ENCODE results near the gene ZNF491. TPM values are rescaled to one million over a fixed set of nuclear protein-coding genes. Genes with fewer than 3 reads are reported as not detected.
A peak's percentile ranks its signal among the peaks of the same experiment; 100 is the strongest.
"Not testable (repeated sequence)": the region's sequence is repeated elsewhere in the genome, so short reads cannot be mapped to it uniquely, and the experiment has no call there.

ZNF491 gene
- total RNA-seq, 1 donor from 2014 or later: 26.0 TPM

GRCh38 chr19:11848594-11849469, 50.5 kb downstream of the ZNF491 start, which contains the start of gene ZNF439:
Gene ZNF439 (plus strand): TSS chr19:11848726. CDS start chr19:11848868, 142 bp downstream.
- Mint-ChIP-seq H3K36me3 (ENCODE audit: unreplicated experiment) (peaks cover 19% of the 10 kb centered on the region), H3K4me3 (ENCODE audit: unreplicated experiment) (peak within 1 kb of the TSS; percentile 89), H3K27me3 (ENCODE audit: unreplicated experiment) (peaks cover 6% of the 10 kb centered on the region), H3K9me3 (ENCODE audit: unreplicated experiment) (peaks cover 3% of the 10 kb centered on the region), H3K4me1 (ENCODE audit: low read depth, unreplicated experiment) (peaks cover 3% of the 10 kb centered on the region), H3K27ac (ENCODE audit: unreplicated experiment) (peak within 1 kb of the TSS; percentile 90)
- DNase-seq: peak; percentile 90
- no peak for TF ChIP-seq CTCF (IDR thresholded peaks at IDR 0.05; ENCODE audit: partially characterized antibody, unreplicated experiment)

GRCh38 chr19:11850289-11850688, 52.0 kb downstream of the ZNF491 start:
- not testable (repeated sequence) for H3K9me3 Mint-ChIP-seq (ENCODE audit: unreplicated experiment); H3K27me3 Mint-ChIP-seq (ENCODE audit: unreplicated experiment); H3K27ac Mint-ChIP-seq (ENCODE audit: unreplicated experiment); H3K4me3 Mint-ChIP-seq (ENCODE audit: unreplicated experiment); DNase-seq; H3K4me1 Mint-ChIP-seq (ENCODE audit: low read depth, unreplicated experiment)
- peaks cover 24% of the 10 kb centered on the region for H3K36me3 Mint-ChIP-seq (ENCODE audit: unreplicated experiment)

GRCh38 chr19:11853358-11853757, 55.0 kb downstream of the ZNF491 start:
- Mint-ChIP-seq H3K4me1 (ENCODE audit: low read depth, unreplicated experiment) (peaks cover under 1% of the 10 kb centered on the region), H3K9me3 (ENCODE audit: unreplicated experiment) (peaks cover 7% of the 10 kb centered on the region)

GRCh38 chr19:11856596-11857250, 58.4 kb downstream of the ZNF491 start:
- Mint-ChIP-seq H3K36me3 (ENCODE audit: unreplicated experiment) (peaks cover 62% of the 10 kb centered on the region), H3K9me3 (ENCODE audit: unreplicated experiment) (peaks cover 11% of the 10 kb centered on the region), H3K4me1 (ENCODE audit: low read depth, unreplicated experiment) (no peaks in the 10 kb centered on the region), H3K4me3 (ENCODE audit: unreplicated experiment) (no peak overlapping the region), H3K27ac (ENCODE audit: unreplicated experiment) (no peak overlapping the region), H3K27me3 (ENCODE audit: unreplicated experiment) (no peaks in the 10 kb centered on the region)
- no peak for DNase-seq
- no peak for TF ChIP-seq CTCF (IDR thresholded peaks at IDR 0.05; ENCODE audit: partially characterized antibody, unreplicated experiment)

More at GRCh38 chr19:11853358-11853757, 55.0 kb downstream of the ZNF491 start:
- H3K4me3 Mint-ChIP-seq (ENCODE audit: unreplicated experiment): no peak overlapping the region
- no peak overlapping the region for H3K27ac Mint-ChIP-seq (ENCODE audit: unreplicated experiment)
- H3K27me3 Mint-ChIP-seq (ENCODE audit: unreplicated experiment): peaks cover 2% of the 10 kb centered on the region
- no peak for DNase-seq
- H3K36me3 Mint-ChIP-seq (ENCODE audit: unreplicated experiment): peaks cover 44% of the 10 kb centered on the region
- TF ChIP-seq CTCF (IDR thresholded peaks at IDR 0.05; ENCODE audit: partially characterized antibody, unreplicated experiment): no peak

Other genes with a start within 250 kb of the ZNF491 start
- gene ELOF1, start 239.3 kb upstream of the ZNF491 start, total RNA-seq (ENCODE audit: unreplicated experiment): 50.7 TPM
- gene ACP5, start 220.9 kb upstream of the ZNF491 start, total RNA-seq (ENCODE audit: unreplicated experiment): not detected
- gene ZNF627, start 201.0 kb upstream of the ZNF491 start, total RNA-seq (ENCODE audit: unreplicated experiment): 48.2 TPM
- 8.5 TPM for gene ZNF823, start 59.6 kb upstream of the ZNF491 start, total RNA-seq (ENCODE audit: unreplicated experiment)
- gene ZNF441, start 31.5 kb upstream of the ZNF491 start, total RNA-seq (ENCODE audit: unreplicated experiment): 10.6 TPM
- 20.3 TPM for gene ZNF440, start 15.8 kb downstream of the ZNF491 start, total RNA-seq (ENCODE audit: unreplicated experiment)
- 21.1 TPM for gene ZNF439, start 50.2 kb downstream of the ZNF491 start, total RNA-seq (ENCODE audit: unreplicated experiment)
- 29.6 TPM for gene ZNF69, start 89.3 kb downstream of the ZNF491 start, total RNA-seq (ENCODE audit: unreplicated experiment)
- gene ZNF700, start 126.6 kb downstream of the ZNF491 start, total RNA-seq (ENCODE audit: unreplicated experiment): 17.8 TPM
- 10.3 TPM for gene ZNF763, start 166.5 kb downstream of the ZNF491 start, total RNA-seq (ENCODE audit: unreplicated experiment)
- 4.5 TPM for gene ZNF433, start 237.2 kb downstream of the ZNF491 start, total RNA-seq (ENCODE audit: unreplicated experiment)